Liver (tissue), 3 donors: Measurements from ENCODE around the gene MAP3K15.

Source experiments
- CTCF ChIP-seq: fragments of 150-350 bp; IDR thresholded peaks from 2 replicates; pipeline ENCODE4 v1.5.1; 2017; ENCODE audit warnings: improper control_type of control experiment, low read depth, low read length; ENCODE audit not compliant: missing input control
- GABPA ChIP-seq, 2 donors: IDR thresholded peaks in 1 of 2; conservative IDR thresholded peaks in 1 of 2; 2 replicates each; pipeline ENCODE4 v1.6.1; 2016; ENCODE audit warnings: antibody characterized with exemption in 2 of 2, mild to moderate bottlenecking in 1 of 2, moderate library complexity in 1 of 2
- HNF4A ChIP-seq, 2 donors: conservative IDR thresholded peaks; 2 replicates each; pipeline ENCODE4 v1.6.1; 2016; ENCODE audit warnings: antibody characterized with exemption in 2 of 2, mild to moderate bottlenecking in 2 of 2
- MAX ChIP-seq: IDR thresholded peaks from 2 replicates; pipeline ENCODE4 v1.6.1; 2016; ENCODE audit warnings: antibody characterized with exemption
- NR2F2 ChIP-seq: IDR thresholded peaks from 2 replicates; pipeline ENCODE4 v1.6.1; 2016; ENCODE audit warnings: antibody characterized with exemption
- RAD21 ChIP-seq, 2 donors: IDR thresholded peaks; 2 replicates each; pipeline ENCODE4 v1.6.1; 2016; ENCODE audit warnings: antibody characterized with exemption in 2 of 2, mild to moderate bottlenecking in 2 of 2
- TAF1 ChIP-seq: conservative IDR thresholded peaks from 2 replicates; pipeline ENCODE4 v1.6.1; 2016; ENCODE audit warnings: antibody characterized with exemption, mild to moderate bottlenecking
- donor health status: healthy.
- donor health status: healthy.

- no peak for TF ChIP-seq CTCF
- no peak for TF ChIP-seq TAF1
- TF ChIP-seq HNF4A (conservative IDR thresholded peaks at IDR 0.05) = no peak
- no peak for TF ChIP-seq MAX
- no peak for TF ChIP-seq NR2F2
- no peak for TF ChIP-seq RAD21 (IDR thresholded peaks at IDR 0.05)
- TF ChIP-seq GABPA (IDR thresholded peaks at IDR 0.05 in 1 of 2, conservative IDR thresholded peaks at IDR 0.05 in 1 of 2) = no peak
Measured at GRCh38 chrX:19557822-19558221, 42.5 kb upstream of the MAP3K15 start.
